Measurements from ENCODE around the gene USP24. TPM values are rescaled to one million over a fixed set of nuclear protein-coding genes. Genes with fewer than 3 reads are reported as not detected.
"Not testable (repeated sequence)": the region's sequence is repeated elsewhere in the genome, so short reads cannot be mapped to it uniquely, and the experiment has no call there.

The USP24 gene
- polyA plus RNA-seq, 1 of the 3 experiments (the other 2 are of a cell fraction), result 8.1 TPM

GRCh38 chr1:55192093-55192492 lies 23.1 kb downstream of the USP24 start (continued):
- TF ChIP-seq, protein P1, sequence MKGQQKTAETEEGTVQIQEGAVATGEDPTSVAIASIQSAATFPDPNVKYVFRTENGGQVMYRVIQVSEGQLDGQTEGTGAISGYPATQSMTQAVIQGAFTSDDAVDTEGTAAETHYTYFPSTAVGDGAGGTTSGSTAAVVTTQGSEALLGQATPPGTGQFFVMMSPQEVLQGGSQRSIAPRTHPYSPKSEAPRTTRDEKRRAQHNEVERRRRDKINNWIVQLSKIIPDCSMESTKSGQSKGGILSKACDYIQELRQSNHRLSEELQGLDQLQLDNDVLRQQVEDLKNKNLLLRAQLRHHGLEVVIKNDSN (IDR thresholded peaks at IDR 0.05; ENCODE audit: borderline replicate concordance, low read depth), result no peak
- no peak for TF ChIP-seq EP300 (IDR thresholded peaks at IDR 0.05; ENCODE audit: borderline replicate concordance in 1 of 2, low read depth in 1 of 2, low read length in 1 of 2)
- no peak for TF ChIP-seq TCF12 (IDR thresholded peaks at IDR 0.05)
- no peak for TF ChIP-seq EZH2phosphoT487 (IDR thresholded peaks at IDR 0.05; ENCODE audit: borderline replicate concordance, low read depth)
- TF ChIP-seq GABPA (IDR thresholded peaks at IDR 0.05; ENCODE audit: low read depth), result no peak

DNA sequence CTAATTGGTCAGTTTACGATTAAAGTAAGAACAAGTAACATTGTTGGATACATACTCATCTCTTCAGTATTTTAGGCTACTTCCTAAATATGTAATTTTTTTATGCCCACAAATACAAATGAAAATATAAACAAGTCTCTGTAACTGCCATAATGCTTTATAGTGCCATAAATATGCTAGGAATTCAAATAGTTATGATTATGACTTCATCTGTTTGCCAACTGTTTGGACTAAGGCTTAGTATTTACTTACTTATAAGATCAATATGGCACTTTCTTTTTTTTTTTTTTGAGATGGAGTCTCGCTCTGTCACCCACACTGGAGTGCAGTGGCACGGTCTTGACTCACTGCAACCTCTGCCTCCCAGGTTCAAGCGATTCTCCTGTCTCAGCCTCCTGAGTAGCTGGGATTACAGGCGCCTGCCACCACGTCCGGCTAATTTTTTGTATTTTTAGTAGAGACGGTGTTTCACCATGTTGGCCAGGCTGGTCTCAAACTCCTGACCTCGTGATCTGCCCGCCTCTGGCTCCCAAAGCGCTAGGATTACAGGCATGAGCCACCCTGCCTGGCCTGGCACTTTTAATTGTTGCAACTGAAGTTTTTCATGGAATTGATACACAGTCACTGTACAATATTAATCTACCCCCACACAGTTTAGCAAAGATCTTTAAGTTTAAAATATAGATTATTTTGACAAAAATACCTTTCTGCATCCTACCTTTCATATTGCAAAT lies 23.8 kb downstream of the USP24 start:
- H2AFZ ChIP-seq (ENCODE audit: low read depth); H3K4me1 ChIP-seq (ENCODE audit: control insufficient read depth in 1 of 2, insufficient read depth in 2 of 2, low read depth in 1 of 2, low read length in 1 of 2); H3K9me3 ChIP-seq; POLR2A ChIA-PET; H3F3A ChIP-seq (replicated peaks; ENCODE audit: insufficient read depth); H3K36me3 ChIP-seq (replicated peaks in 1 of 2; ENCODE audit: control insufficient read depth in 1 of 2, insufficient read depth in 2 of 2, low read length in 1 of 2); DNase-seq; H3K9me2 ChIP-seq; H3K27me3 ChIP-seq (ENCODE audit: insufficient read depth); H3K4me2 ChIP-seq; H3K27ac ChIP-seq (ENCODE audit: low read depth in 2 of 2, low read length in 1 of 2); H3K9ac ChIP-seq; H3K4me3 ChIP-seq (ENCODE audit: low read depth in 2 of 2, low read length in 1 of 2): not testable (repeated sequence)
- H4K20me1 ChIP-seq (ENCODE audit: insufficient read depth), result 0 out of 2 replicates have a peak, but pooled peaks cover 14% of the 10 kb centered on the region
- H3K79me2 ChIP-seq (ENCODE audit: insufficient read depth), result peaks cover 99% of the 10 kb centered on the region
- CTCF ChIA-PET, result interaction anchor here (1.2 kb wide), 1 partner anchor 86 kb away, joined by 4 read pairs; no protein-coding TSS in a partner anchor
- 81% methylated on average over 11 of the region's 11 CpGs for WGBS (ENCODE audit: low lambda C conversion rate)

DNA sequence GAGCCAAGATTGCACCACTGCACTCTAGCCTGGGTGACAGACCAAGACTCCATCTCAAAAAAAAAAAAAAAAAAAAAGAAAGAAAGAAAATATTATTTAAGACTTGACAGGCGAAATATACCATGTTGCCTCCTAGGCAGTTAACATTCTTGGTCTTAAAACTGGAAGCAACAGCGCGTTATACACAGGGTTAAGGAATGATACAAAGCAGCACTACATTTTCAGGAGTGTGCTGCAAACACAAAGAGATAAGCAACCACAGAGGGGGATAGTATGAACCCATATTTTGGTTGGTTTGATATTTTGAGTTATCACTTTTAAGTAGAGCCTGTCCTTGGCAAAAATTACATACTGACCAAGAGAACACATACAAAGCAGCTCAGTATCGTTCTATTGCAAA lies 25.1 kb downstream of the USP24 start:
- Histone ChIP-seq H3K9me2 (no peaks in the 10 kb centered on the region), H3K36me3 (replicated peaks in 1 of 2; ENCODE audit: control insufficient read depth in 1 of 2, insufficient read depth in 2 of 2, low read length in 1 of 2) (peaks cover 4 to 6% of the 10 kb centered on the region in 2 experiments), H3K27me3 (ENCODE audit: insufficient read depth) (no peaks in the 10 kb centered on the region), H4K20me1 (ENCODE audit: insufficient read depth) (0 out of 2 replicates have a peak, but pooled peaks cover 14% of the 10 kb centered on the region), H3F3A (replicated peaks; ENCODE audit: insufficient read depth) (no peaks in the 10 kb centered on the region), H3K79me2 (ENCODE audit: insufficient read depth) (peaks cover 97% of the 10 kb centered on the region), H3K4me1 (ENCODE audit: control insufficient read depth in 1 of 2, insufficient read depth in 2 of 2, low read depth in 1 of 2, low read length in 1 of 2) (no peaks in the 10 kb centered on the region; a peak in 2 of 4 replicates), H3K27ac (ENCODE audit: low read depth in 2 of 2, low read length in 1 of 2) (no peak overlapping the region), H3K4me3 (ENCODE audit: low read depth in 2 of 2, low read length in 1 of 2) (no peak overlapping the region), H3K9ac (no peak overlapping the region), H3K4me2 (no peak overlapping the region), H2AFZ (ENCODE audit: low read depth) (no peak overlapping the region), H3K9me3 (no peaks in the 10 kb centered on the region)
- no peak for DNase-seq
- ChIA-PET CTCF (interaction anchor here (1.2 kb wide), 1 partner anchor 87 kb away, joined by 4 read pairs; no protein-coding TSS in a partner anchor), POLR2A (no interaction called here)
- WGBS (ENCODE audit: low lambda C conversion rate), result 93% methylated on average over 4 of the region's 4 CpGs
- TF ChIP-seq REST (IDR thresholded peaks at IDR 0.05; ENCODE audit: low read depth, low read length) (no peak), TEAD4 (IDR thresholded peaks at IDR 0.05; ENCODE audit: borderline replicate concordance, insufficient read depth) (no peak), MEF2A (IDR thresholded peaks at IDR 0.05; ENCODE audit: borderline replicate concordance, low read depth) (no peak), SMC3 (IDR thresholded peaks at IDR 0.05; ENCODE audit: low read depth, low read length) (no peak), ELF1 (IDR thresholded peaks at IDR 0.05) (no peak), EZH2phosphoT487 (IDR thresholded peaks at IDR 0.05; ENCODE audit: borderline replicate concordance, low read depth) (no peak), FOSL2 (IDR thresholded peaks at IDR 0.05; ENCODE audit: borderline replicate concordance, low read depth) (no peak), YY1 (IDR thresholded peaks at IDR 0.05; ENCODE audit: low read depth) (no peak), RAD21 (IDR thresholded peaks at IDR 0.05; ENCODE audit: low read length) (no peak), FOXM1 (IDR thresholded peaks at IDR 0.05; ENCODE audit: low read depth) (no peak), RCOR1 (IDR thresholded peaks at IDR 0.05; ENCODE audit: low read length) (no peak), IRF3 (IDR thresholded peaks at IDR 0.05; ENCODE audit: low read depth, low read length) (no peak), NRF1 (IDR thresholded peaks at IDR 0.05; ENCODE audit: low read depth, low read length) (no peak), RFX5 (IDR thresholded peaks at IDR 0.05; ENCODE audit: low read length) (no peak), TAF1 (IDR thresholded peaks at IDR 0.05; ENCODE audit: borderline replicate concordance, low read depth, low read length) (no peak)
- TF ChIP-seq, protein P2, sequence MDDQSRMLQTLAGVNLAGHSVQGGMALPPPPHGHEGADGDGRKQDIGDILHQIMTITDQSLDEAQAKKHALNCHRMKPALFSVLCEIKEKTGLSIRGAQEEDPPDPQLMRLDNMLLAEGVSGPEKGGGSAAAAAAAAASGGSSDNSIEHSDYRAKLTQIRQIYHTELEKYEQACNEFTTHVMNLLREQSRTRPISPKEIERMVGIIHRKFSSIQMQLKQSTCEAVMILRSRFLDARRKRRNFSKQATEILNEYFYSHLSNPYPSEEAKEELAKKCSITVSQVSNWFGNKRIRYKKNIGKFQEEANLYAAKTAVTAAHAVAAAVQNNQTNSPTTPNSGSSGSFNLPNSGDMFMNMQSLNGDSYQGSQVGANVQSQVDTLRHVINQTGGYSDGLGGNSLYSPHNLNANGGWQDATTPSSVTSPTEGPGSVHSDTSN (IDR thresholded peaks at IDR 0.05), result no peak
